Activated CD8-positive, alpha-beta memory T cell treated with anti-CD3 and anti-CD28 coated beads for 36 hours (primary cell): ENCODE data around the gene CDKL5. TPM values are rescaled to one million over a fixed set of nuclear protein-coding genes. Genes with fewer than 3 reads are reported as not detected.

ENCODE experiments used
- CTCF ChIA-PET: fragments of 350-600 bp; sonication (Branson Sonifier 250); formaldehyde crosslinking; loops from one replicate; lab custom pipeline; 2021; ENCODE audit warnings: antibody characterized with exemption; lab: Charles Lee
- POLR2A ChIA-PET: fragments of 350-600 bp; sonication (Branson Sonifier 250); formaldehyde crosslinking; loops from one replicate; lab custom pipeline; 2021; ENCODE audit warnings: antibody characterized with exemption; lab: Charles Lee
- total RNA-seq, 2 experiments: library from RNA; stranded (reverse); gene quantifications; one replicate each; pipeline ENCODE4 v1.2.3, GENCODE V29; 2021

The CDKL5 gene
- total RNA-seq, 2 experiments from 2014 or later: 1.1 TPM

- ChIA-PET CTCF (interaction anchor here (0.6 kb wide), 1 partner anchor 78 kb away, joined by 3 read pairs; no protein-coding TSS in a partner anchor), POLR2A (interaction anchor here (0.6 kb wide), 1 partner anchor 1592 kb away, joined by 3 read pairs; no protein-coding TSS in a partner anchor)
Observed at GRCh38 chrX:18674788-18675735, 249.7 kb downstream of the CDKL5 start.

GRCh38 chrX:18676050-18676449 is 250.6 kb downstream of the CDKL5 start:
- POLR2A ChIA-PET: no interaction called here

GRCh38 chrX:18676470-18676869 is 251.1 kb downstream of the CDKL5 start:
- CTCF ChIA-PET: no interaction called here
- POLR2A ChIA-PET: no interaction called here

More at GRCh38 chrX:18676050-18676449, 250.6 kb downstream of the CDKL5 start:
- CTCF ChIA-PET: no interaction called here

- POLR2A ChIA-PET: no interaction called here
- CTCF ChIA-PET: no interaction called here
Observed at GRCh38 chrX:18677161-18677869, 251.9 kb downstream of the CDKL5 start.

- ChIA-PET POLR2A (no interaction called here), CTCF (no interaction called here)
Observed at GRCh38 chrX:18681996-18682395, 256.6 kb downstream of the CDKL5 start.

DNA sequence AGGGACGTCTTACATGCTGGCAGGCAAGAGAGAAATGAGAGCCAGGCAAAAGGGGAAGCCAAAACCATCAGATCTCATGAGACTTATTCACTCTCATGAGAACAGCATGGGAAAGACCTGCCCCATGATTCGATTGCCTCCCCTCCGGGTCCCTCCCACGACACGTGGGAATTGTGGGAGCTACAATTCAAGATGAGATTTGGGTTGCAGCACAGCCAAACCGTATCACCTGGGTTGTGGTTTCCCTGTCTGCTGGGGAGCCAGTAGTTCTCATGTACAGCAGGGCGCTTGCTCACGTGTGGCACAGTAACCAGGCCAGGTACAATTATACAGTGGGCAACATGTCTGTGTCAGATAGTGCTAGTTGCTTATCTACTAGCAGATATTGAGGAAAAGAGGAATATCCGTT is 257.6 kb downstream of the CDKL5 start:
- POLR2A ChIA-PET: no interaction called here
- CTCF ChIA-PET: no interaction called here

- ChIA-PET POLR2A (no interaction called here), CTCF (no interaction called here)
Observed at GRCh38 chrX:18687856-18688495, 262.6 kb downstream of the CDKL5 start.

DNA sequence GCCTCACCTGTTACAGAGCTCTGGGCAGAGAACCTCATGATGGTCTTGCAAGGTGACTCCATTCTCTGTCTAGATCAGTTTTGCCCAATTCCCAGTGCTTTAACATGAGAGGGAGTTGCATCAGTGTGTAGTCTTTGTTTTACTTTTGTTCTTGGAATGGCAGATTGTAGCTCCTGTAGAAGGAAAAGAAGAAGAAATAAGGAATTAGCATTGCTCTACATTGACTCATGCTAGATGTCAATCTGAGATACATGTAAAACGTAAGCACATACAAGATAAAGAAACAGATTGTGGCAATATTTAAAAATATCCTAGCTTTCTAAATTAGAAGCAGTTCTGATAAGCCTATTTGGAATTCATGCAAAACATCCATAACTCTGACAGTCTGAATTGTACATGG is 266.0 kb downstream of the CDKL5 start:
- ChIA-PET POLR2A (no interaction called here), CTCF (no interaction called here)

DNA sequence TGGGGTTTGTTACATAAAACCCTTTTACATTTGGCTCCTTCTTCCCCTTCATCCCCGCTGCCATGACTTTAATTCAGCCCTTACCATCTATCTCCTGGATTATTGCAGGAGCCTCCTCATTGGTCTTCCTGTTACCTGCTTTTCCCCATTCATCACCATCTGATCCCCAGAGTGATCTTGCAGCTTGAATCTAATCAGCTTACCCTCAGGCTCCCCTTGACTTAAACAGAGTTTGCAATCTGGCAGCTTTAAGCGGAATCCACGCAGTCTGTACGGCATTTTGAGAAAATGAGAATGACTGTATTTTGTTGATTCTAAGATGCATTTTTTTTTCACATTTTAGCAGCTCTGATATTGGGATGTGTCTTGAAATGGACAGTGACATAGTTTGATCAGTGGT is 267.1 kb downstream of the CDKL5 start:
- POLR2A ChIA-PET: no interaction called here
- CTCF ChIA-PET: no interaction called here

DNA sequence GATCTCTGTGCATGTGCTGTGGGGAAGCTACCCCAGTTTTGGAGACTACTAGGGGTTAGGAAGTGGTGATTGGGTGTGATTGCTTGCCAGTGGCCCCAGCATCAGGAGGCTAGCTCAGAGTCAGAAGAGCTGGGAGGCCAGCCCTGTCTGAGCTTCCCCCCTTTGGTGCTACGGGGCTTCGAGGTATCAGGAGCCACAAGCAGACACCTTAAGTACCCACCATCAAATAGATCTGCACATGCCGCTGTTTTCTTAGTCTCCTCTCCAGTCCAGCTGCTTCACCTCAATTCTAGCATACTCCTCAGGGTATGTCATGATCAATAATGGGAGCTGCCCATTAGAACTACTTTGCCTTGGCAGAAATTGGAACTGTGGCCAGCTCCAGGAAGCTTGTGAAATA is 271.2 kb downstream of the CDKL5 start:
- CTCF ChIA-PET: no interaction called here
- POLR2A ChIA-PET: no interaction called here

DNA sequence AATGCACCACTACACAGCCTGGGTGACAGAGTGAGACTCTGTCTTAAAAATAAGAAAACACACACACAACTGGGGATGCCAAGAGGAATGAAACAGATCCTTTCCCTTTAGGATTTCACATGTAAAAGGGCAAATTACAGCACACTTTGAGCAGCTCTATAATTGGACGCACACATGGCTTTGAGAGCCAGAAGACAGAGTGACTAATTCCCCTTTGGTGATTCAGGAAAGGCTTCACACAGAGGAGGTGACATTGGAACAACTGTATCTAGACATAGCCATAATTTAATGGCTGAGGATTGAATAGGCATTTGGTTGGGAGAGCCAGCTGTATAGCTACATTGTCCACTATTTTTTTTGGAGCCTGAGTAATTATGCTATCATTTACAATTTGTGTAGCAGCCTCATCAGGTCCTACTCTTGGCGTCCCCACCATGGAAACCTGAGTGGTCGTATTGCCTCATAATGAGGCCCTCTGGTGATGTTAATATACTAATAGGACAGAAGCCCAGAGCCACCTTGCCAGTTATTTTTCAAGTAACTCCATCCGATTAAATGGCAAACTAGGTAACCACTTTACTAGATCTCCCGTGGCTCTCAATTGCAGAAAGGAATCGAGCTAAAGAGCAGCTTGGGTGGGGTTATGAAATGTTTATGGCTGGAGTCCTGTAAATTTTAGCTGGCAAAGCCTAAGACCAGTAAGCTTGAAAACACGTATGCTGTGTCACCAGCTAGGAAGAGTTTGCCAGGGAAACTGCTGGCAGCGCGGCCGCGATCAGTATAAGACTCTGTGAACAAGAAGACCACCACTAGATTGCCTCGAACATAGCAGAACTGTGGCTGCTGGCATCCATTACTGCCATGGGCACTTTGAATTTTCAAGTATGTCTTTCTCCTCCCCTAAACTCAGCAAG is 273.6 kb downstream of the CDKL5 start:
- CTCF ChIA-PET: interaction anchor here (0.6 kb wide), 1 partner anchor 43 kb away, joined by 4 read pairs; no protein-coding TSS in a partner anchor
- POLR2A ChIA-PET: no interaction called here

DNA sequence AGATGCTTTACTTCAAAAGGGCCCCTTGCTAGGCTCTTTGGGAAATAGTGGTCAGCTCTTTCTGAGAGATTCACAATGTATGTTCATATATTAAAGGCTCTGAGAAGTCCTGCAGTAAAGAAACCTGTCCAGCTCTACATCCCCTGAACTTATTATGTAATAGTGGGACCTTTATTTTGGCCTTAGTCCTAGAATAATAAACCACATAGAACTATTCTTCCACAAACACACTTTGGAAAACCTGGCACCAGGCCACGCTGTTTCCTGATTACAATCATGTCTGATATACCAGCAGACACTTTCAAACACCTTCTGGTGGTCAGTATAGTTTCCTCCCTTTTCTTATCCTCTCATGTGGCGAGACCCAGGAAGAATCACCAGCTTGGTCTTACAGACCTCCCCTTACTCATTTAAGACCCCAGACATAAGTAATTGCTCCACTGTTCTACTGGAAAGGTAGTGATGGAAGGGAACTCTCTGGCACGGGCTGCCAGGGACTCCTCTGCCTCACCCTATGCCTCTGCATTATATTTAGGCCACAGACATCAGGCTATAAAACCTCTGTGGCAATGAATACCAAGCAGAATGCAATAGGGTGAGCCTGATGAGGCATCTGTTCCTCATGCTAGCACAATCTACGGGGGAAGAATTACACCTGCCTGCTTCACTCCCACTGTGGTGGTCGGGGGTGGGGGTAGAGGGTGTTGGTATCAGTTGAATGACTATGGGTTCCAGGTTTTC is 276.4 kb downstream of the CDKL5 start:
- CTCF ChIA-PET: no interaction called here
- POLR2A ChIA-PET: no interaction called here

DNA sequence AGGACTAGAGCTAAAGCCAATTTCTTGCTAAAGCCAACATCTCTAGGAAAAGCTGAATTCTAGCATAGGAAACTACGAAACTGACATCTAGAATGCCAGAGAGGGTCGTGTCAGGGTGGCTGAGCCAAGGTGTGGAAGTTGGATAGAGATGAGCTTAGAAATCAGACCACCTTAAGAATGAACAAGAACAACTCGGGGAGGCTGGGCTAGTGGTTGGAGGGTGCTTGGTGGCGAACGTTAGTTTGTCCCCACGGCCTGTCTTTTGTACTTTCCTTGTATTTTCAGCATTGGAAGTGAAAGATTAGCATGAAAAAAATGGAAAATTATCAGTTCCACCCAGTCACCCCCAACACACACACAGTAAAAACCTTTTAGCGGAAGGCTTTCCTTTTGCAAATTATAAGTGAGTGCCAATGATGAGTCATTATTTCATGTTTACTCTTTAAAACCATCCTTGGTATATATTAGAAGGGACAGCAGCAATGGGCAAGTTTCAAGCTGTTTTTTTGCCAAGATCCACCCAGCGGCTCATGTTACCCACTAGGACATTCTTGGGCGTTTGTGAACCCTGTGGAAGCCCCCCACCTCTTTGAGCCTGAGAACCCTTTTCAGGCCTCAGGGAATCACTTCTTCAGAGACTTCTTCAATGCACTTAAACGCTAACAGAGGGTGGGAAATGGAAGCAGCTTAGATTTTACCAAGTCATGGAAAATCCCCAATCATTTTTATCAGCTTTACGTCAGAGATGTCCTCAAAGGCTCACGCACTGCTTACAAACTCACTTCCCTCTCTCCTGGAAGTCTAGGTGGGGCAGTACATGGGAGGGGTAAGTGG is 277.2 kb downstream of the CDKL5 start:
- ChIA-PET POLR2A (no interaction called here), CTCF (interaction anchor here (0.6 kb wide), 1 partner anchor 136 kb away, joined by 3 read pairs; no protein-coding TSS in a partner anchor)

Other genes with a start within 250 kb of the CDKL5 start
- not detected for gene BEND2, start 204.7 kb upstream of the CDKL5 start, total RNA-seq
- gene SCML2, start 70.9 kb upstream of the CDKL5 start, total RNA-seq: 1 to 10 TPM; 3.6 TPM
- not detected for gene RS1, start 246.5 kb downstream of the CDKL5 start, total RNA-seq